Measurements from ENCODE around the gene MARCHF3. TPM values are rescaled to one million over a fixed set of nuclear protein-coding genes. Genes with fewer than 3 reads are reported as not detected.

MARCHF3 gene
- total RNA-seq, 2 experiments from 2014 or later: 5.4 to 7.0 TPM

DNA sequence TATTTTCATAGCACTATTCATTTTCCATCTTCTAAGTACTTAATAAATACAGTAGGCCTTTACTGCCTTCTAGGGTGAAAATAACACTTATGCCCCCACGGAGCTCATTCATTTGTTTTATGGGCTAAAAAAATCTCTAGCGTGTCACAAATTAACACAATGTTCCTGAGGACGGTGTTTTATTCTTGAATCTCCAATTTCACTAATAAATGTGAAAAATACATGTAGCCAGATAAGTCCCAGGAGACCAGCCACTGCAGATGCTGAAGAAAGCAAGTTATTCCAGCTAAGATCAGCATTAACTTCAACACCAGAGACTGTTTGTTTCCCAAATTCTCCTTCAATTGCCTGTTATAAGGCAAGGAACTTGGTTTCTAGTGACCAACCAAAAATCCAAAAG, 102.3 kb downstream of the MARCHF3 start:
- CTCF ChIA-PET (ENCODE audit: unreplicated experiment): no interaction called here
- intact Hi-C loops (cut with micrococcal nuclease; ENCODE audit: unreplicated experiment): no loop called here
- no peaks in the 10 kb centered on the region for H3K36me3 ChIP-seq (ENCODE audit: insufficient read depth, low read length)

DNA sequence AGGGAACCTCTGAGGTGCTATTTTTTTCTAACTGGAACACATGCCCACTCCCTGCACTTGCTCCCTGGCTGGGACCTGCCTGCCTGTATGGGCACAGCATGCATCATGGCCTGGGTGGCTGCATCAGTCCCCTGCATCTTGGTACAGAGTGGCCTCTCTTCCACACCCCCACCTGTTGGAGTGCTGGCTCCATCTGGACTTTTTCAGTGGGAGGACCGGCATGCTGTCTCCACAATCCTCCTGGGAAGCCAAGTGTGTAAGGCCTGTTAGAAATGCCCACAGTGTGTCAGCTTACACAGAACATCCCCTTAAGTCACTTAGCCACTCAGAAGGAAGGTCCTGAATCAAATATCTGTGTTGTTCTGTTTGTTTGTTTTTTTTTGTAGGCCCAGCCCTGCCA, 102.9 kb downstream of the MARCHF3 start:
- DNase-seq (ENCODE audit: low spot score): no peak
- Histone ChIP-seq H3K9me3 (ENCODE audit: low read length) (no peaks in the 10 kb centered on the region), H3K4me2 (ENCODE audit: low read length) (no peak overlapping the region), H2AFZ (ENCODE audit: low read length) (no peak overlapping the region), H4K20me1 (ENCODE audit: insufficient read depth, low read length) (no peaks in the 10 kb centered on the region), H3K27ac (ENCODE audit: low read depth, low read length, poor library complexity, severe bottlenecking) (no peak overlapping the region), H3K4me3 (ENCODE audit: low read depth, low read length, poor library complexity, severe bottlenecking) (no peak overlapping the region), H3K9me2 (ENCODE audit: insufficient read depth, low read length) (no peaks in the 10 kb centered on the region; the same call in 1 of the 2 replicates), H3K79me2 (ENCODE audit: insufficient read depth, low read depth, low read length) (no peaks in the 10 kb centered on the region), H3K4me1 (ENCODE audit: insufficient read depth, low read length, poor library complexity, severe bottlenecking) (no peaks in the 10 kb centered on the region), H3K36me3 (ENCODE audit: insufficient read depth, low read length) (no peaks in the 10 kb centered on the region)
- CTCF ChIA-PET (ENCODE audit: unreplicated experiment): no interaction called here
- intact Hi-C loops (cut with micrococcal nuclease; ENCODE audit: unreplicated experiment): no loop called here
- BruUV-seq (replicated peaks): no TSS peak
- TF ChIP-seq EZH2phosphoT487 (IDR thresholded peaks at IDR 0.05; ENCODE audit: borderline replicate concordance, low read depth, low read length): no peak
- TF ChIP-seq CTCF (conservative IDR thresholded peaks at IDR 0.05; ENCODE audit: low read length): no peak
- POLR2A ChIA-PET: no interaction called here

More for the DNA sequence above, 102.3 kb downstream of the MARCHF3 start:
- no TSS peak for BruUV-seq (replicated peaks)
- H4K20me1 ChIP-seq (ENCODE audit: insufficient read depth, low read length): no peaks in the 10 kb centered on the region
- no peak overlapping the region for H3K27ac ChIP-seq (ENCODE audit: low read depth, low read length, poor library complexity, severe bottlenecking)
- DNase-seq (ENCODE audit: low spot score): no peak
- TF ChIP-seq EZH2phosphoT487 (IDR thresholded peaks at IDR 0.05; ENCODE audit: borderline replicate concordance, low read depth, low read length) (no peak), CTCF (conservative IDR thresholded peaks at IDR 0.05; ENCODE audit: low read length) (no peak)
- H3K9me2 ChIP-seq (ENCODE audit: insufficient read depth, low read length): no peaks in the 10 kb centered on the region; the same call in 1 of the 2 replicates
- no peak overlapping the region for H3K4me2 ChIP-seq (ENCODE audit: low read length)
- no peaks in the 10 kb centered on the region for H3K9me3 ChIP-seq (ENCODE audit: low read length)
- no peaks in the 10 kb centered on the region for H3K4me1 ChIP-seq (ENCODE audit: insufficient read depth, low read length, poor library complexity, severe bottlenecking)
- H3K79me2 ChIP-seq (ENCODE audit: insufficient read depth, low read depth, low read length): no peaks in the 10 kb centered on the region
- H2AFZ ChIP-seq (ENCODE audit: low read length): no peak overlapping the region
- no peak overlapping the region for H3K4me3 ChIP-seq (ENCODE audit: low read depth, low read length, poor library complexity, severe bottlenecking)
- POLR2A ChIA-PET: no interaction called here

DNA sequence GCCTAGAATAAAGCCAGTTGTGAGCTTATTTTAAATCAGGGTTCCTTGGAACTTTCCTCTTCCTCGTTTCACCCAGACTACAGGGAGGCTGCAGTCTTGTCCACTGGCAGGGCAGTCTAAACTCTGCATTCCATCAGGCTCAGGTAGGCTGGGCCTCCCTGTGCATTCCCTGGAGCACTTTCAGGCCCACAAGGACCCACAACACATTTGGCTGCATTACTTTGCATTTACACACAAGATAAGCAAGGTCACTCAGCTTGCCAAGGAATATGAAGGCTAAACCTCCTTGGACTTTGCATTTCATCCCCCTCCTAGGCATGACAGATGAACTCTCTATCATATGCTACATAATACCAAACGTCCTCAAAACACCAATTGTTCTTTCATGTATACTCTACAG, 104.2 kb downstream of the MARCHF3 start:
- no peak for DNase-seq (ENCODE audit: low spot score)
- BruUV-seq (replicated peaks): no TSS peak
- no peaks in the 10 kb centered on the region for H3K79me2 ChIP-seq (ENCODE audit: insufficient read depth, low read depth, low read length)
- ChIA-PET CTCF (ENCODE audit: unreplicated experiment) (no interaction called here), POLR2A (interaction anchor here (0.6 kb wide), 1 partner anchor 1601 kb away, joined by 6 read pairs; no protein-coding TSS in a partner anchor)
- no peak overlapping the region for H3K27ac ChIP-seq (ENCODE audit: low read depth, low read length, poor library complexity, severe bottlenecking)
- no peaks in the 10 kb centered on the region for H3K9me3 ChIP-seq (ENCODE audit: low read length)
- intact Hi-C loops (cut with micrococcal nuclease; ENCODE audit: unreplicated experiment): no loop called here
- no peak overlapping the region for H3K4me3 ChIP-seq (ENCODE audit: low read depth, low read length, poor library complexity, severe bottlenecking)
- no peaks in the 10 kb centered on the region for H3K4me1 ChIP-seq (ENCODE audit: insufficient read depth, low read length, poor library complexity, severe bottlenecking)
- no peaks in the 10 kb centered on the region; the same call in 1 of the 2 replicates for H3K9me2 ChIP-seq (ENCODE audit: insufficient read depth, low read length)
- no peak overlapping the region for H2AFZ ChIP-seq (ENCODE audit: low read length)
- no peak for TF ChIP-seq CTCF (conservative IDR thresholded peaks at IDR 0.05; ENCODE audit: low read length)
- no peak for TF ChIP-seq EZH2phosphoT487 (IDR thresholded peaks at IDR 0.05; ENCODE audit: borderline replicate concordance, low read depth, low read length)
- H3K4me2 ChIP-seq (ENCODE audit: low read length): no peak overlapping the region
- no peaks in the 10 kb centered on the region for H3K36me3 ChIP-seq (ENCODE audit: insufficient read depth, low read length)
- no peaks in the 10 kb centered on the region for H4K20me1 ChIP-seq (ENCODE audit: insufficient read depth, low read length)
